HG03442 (cell line): ENCODE measurements around the gene TRIM44.

Source experiments
- ATAC-seq: cut with Tn5 transposase; IDR thresholded peaks from one replicate; pipeline ENCODE4 v1.9.1; 2021; ENCODE audit warnings: mild to moderate bottlenecking, moderate library complexity; ENCODE audit not compliant: unreplicated experiment

TRIM44 gene

DNA sequence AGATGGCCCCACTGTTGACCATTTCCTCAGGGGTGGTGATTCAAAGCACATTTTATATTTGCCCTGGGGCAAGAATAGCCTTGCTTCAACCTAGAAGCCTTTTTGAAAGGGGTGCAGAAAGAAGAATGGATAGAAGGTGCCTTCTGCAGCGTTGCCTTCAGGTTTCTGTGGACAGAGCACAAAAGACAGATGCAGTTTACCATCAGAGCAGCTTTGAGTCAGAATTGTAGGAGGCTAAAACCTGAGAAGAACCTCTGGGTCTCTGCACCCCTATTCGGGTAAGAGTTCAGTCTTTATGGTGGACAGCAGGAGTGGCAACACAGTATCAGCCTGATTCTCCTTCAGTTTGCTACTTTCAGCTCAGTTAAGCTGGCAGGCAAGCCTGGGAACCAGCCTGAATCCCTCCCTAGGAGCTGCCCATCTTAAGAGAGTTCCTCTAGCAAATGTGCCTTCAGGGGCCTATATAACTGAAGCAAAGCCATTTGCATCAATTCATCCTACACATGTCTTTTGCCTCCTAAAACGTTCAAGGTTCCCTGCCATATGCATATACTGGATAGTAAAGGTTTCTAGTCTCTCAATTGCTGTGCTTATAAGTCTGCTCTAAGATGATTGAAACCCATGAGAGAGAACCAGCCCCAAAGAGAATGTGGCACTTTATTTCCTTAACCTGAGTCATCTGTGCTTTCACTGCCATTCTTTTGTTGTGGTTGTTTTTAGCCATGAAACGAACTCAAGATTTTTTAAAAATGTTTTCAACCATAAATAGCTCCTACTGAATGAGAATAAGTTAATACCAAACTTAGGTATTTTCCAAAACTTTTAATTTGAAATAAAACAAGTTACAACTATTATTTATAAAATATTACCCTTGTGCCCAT, 123.0 kb downstream of the TRIM44 start:
- peak; percentile 78 for ATAC-seq

DNA sequence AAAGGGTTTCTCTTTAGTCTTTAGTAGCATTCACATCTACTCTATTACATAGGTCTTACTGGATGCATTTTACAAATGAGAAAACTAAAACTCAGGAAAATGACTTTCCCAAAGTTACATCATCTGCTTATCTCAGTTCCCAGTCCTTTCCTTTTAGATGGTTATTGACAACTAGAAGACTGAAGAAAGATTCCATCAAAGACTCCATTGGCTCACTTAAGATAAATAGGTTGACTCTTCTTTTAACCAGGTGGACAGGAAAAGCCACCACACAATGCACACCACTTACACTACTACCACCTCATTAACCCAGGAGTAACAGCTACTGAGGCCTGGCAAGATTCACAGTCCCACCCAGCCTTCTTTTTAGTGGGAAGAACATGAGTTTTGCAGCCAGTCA, 123.6 kb downstream of the TRIM44 start:
- ATAC-seq, result no peak

DNA sequence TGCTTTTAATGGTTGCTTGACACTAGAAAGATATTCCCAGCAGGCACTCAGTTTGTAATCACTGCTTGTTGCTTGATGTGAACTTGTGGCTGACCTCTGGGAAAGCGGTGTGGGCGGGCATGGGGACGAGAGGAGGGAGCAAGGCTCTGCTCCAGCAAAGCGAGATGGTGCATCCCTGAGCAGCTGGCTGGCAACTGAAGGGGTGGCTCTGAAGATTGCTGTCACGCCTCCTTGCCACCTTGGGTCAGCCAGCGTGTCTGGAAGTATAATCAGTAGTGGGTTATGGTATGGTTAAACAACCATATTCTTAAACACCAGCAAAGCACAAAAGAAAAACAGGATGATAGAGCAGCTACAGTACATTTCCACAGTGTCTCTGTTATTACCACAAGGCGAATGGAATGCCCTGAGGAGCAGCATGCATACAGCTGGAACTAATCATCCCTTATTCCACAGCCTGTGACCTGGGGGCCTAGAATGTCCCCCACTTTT, 124.5 kb downstream of the TRIM44 start:
- ATAC-seq, result no peak

DNA sequence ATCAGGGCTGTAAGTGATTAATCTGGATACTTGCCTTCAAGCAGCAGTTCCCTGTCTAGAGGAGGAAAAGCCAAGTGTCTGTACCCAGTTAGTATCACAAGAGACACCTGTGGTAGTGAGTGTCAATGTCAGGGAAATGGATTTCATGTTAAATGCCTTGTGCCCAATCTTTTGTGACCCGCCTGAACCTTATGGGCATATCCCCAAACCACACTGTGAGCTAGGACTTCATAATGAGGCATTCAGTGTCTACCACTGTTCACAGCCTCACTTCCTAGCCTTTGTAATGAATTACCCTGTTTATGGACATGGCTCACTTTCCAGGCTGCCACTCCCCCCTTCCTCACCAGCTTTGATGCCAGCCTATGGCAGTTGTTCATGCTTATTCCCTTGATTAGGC, 125.1 kb downstream of the TRIM44 start:
- no peak for ATAC-seq

DNA sequence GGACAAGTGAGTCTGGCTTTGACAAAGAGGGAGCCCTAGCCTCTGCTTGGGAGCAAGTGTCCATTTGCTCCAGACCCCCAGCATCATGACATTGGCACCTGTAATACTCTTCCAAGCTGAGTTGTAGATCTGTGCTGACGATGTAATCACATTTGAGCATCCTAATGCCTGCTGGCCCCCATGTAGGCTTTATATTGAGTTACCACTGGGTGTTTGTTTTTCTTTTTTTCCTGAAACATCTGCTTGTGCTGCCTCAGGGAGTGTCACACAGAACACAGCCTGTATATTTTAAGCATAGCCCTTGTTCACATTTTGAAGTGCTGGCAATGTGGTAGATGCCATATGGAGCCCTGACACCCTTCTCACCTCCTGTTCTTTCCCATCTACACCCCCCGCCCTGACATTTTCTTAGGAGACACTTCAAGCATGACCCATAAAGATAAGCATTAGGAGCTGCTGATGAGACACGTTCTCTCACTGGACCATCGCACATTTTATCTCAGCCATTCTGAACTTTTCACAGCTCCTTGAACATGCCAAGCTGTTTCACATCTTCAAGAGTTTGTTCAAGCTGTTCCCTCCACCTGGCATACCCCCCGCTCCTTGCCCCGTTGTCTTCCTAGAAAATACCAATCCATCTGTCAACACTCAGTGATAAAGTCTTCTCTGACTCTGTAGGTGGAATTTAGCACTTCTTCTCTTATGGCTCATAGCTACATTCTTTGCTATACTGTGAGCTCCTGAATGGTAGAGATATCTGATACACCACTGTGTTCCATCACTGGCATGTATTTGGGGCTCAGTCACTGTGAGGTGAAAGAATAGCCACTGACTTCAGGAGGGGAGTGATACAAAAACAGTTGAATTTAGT, 128.7 kb downstream of the TRIM44 start:
- no peak for ATAC-seq

DNA sequence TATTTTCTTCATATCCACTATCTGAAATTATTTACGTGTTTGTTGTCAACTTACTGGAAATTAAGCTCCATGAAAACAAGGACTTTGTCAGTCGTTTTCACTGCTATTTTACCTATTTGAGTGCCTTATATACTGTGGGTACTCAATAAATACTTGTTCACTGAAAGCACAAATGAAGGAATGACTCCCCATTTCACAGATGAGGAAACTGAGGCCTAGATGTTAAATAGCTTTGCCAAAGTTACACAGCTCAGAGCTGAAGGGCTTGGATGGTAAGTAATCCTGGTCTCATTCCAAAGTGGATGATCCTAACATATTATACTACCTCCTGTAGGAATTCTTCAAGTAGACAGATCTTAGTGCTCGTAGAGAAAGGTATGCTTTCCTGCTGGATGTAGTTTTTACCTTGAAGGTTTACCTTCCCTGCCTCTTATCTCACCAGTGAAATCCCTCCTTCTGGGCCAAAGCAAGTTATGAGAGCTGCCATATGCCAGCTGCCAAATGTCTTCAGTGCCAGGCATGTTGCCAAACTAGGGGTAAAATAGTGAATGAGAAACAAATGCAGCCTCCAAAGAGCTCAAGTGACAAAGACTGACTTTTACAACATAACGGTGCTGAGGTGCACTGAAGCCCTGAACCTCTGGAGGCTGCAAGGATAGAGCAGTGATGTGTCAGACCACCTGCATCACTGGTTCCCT, 129.7 kb downstream of the TRIM44 start:
- no peak for ATAC-seq

DNA sequence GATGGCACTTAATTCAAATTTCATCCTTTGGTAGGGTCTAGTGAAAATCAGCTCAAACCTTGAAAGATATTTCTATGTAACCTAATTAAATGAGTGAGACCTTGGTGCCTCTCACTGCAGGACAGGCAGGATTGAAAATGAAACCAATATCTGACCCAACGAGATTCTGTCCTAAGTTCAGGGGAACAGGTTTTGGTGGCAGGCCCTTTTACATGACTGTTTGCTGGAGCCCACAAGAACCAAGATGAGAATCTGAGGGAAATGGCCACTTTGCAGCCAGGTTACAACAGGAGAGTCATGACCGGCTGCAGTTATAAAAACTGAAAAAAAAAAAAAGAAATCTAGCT, 130.2 kb downstream of the TRIM44 start:
- no peak for ATAC-seq

DNA sequence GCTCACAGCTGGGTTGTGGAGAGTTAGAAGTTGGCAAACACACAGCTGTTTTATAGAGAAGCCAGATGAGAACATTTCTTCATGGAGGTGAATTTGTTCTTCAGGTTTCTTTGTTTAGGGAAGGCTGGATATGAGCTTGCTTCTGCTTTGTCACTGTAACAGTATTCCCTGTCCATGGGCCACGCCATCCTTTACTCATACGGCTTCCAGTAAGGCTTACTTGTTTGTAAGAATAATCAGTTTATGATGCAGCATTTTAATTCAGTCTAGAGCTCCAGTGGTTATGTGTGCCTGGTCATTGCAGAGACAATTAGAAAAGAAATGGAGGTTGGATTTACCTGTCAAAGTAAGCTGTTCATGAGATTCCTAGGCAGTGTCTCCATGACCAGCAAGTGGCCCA, 131.8 kb downstream of the TRIM44 start:
- no peak for ATAC-seq

DNA sequence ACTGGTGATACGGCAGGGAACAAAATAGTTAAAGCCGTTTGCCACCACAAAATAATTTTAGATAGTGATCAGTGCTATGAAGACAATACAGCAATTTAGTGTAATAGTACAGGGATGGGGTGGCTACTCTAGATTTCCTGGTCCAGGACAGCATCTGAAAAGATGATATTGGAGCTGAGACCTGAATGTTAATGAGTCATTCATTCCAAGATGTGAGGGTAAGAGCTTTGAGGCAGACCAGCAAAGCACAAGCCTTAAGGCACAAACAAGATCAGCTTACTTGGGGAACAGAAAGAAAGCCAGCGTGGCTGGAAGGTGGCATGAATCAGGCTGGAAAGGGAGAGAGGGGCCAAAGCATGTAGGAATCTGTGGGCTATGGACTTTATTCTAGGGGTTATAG, 132.3 kb downstream of the TRIM44 start:
- no peak for ATAC-seq

DNA sequence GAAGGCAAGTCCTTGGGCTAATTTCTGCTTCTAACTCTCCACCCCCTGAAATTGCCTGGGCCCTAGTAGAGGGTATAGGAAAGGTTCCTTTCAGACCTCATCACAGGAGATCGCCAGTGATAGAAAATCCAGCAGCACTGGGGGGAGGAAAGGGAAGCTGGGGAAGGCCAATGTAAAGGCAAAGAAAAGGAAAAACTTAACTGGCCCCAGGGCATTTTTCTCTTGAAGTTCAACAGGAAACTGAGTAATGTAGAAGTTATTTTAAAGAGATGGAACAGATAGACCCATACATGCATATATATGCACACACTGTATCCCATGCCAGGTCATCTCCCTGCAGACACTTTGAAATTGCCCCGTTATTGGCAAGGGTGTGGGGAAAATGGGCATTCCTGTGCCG, 134.0 kb downstream of the TRIM44 start:
- ATAC-seq, result no peak

DNA sequence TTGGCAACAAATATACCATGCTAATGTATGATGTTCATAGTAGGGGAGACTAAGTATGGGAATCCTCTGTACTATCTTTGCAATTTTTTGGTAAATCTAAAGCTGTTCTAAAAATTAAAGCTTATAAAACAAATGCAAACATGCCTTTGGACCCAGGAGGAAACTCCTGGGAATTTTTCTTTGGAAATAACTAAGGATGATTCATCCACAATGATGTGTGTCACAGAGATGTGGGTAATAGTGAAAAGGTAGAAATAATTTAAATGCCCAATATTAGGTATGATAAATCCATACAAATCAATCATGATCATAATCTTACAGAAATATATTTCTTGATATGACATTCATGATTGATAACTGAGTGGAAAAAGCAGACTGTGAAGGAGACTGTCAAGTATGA, 135.8 kb downstream of the TRIM44 start:
- ATAC-seq, result no peak

DNA sequence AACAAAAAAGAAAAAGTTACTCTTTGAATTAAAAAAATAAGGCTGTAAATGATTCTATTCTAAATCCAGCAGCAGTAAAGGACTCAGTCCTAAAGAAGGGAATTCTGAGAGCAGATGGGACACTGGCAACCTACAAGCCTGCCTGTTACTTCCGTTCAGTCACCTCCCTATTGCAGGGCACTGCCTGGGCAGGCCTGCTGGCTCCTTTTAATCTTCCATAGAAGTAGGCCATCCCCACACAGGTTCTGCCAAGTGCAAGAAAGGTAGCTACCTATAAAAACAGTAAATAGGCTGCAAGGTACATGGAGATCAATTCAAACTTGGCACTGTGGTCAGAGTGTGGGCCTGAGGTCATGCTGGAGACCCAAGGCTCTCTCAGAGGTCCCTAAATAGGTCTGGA, 136.4 kb downstream of the TRIM44 start:
- ATAC-seq, result no peak

DNA sequence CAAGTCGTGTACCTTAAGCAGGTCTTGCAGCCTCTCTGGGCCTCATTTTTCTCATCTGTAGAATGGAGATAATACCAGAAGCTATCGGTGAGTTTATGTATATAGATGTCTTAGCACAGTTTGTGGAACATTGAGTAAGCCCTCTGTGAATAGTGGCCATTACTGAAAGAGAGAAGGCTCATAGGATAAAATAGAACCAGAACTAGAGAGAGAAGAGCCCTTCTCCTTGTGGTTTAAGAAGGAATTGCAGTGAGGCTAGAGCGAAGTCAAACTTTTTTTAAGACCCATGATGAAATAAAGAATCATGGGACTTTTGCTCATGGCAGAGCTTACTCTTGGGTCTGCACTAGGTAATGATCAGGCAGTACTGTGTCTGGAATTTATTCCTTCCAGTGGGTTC, 137.1 kb downstream of the TRIM44 start:
- ATAC-seq, result no peak

DNA sequence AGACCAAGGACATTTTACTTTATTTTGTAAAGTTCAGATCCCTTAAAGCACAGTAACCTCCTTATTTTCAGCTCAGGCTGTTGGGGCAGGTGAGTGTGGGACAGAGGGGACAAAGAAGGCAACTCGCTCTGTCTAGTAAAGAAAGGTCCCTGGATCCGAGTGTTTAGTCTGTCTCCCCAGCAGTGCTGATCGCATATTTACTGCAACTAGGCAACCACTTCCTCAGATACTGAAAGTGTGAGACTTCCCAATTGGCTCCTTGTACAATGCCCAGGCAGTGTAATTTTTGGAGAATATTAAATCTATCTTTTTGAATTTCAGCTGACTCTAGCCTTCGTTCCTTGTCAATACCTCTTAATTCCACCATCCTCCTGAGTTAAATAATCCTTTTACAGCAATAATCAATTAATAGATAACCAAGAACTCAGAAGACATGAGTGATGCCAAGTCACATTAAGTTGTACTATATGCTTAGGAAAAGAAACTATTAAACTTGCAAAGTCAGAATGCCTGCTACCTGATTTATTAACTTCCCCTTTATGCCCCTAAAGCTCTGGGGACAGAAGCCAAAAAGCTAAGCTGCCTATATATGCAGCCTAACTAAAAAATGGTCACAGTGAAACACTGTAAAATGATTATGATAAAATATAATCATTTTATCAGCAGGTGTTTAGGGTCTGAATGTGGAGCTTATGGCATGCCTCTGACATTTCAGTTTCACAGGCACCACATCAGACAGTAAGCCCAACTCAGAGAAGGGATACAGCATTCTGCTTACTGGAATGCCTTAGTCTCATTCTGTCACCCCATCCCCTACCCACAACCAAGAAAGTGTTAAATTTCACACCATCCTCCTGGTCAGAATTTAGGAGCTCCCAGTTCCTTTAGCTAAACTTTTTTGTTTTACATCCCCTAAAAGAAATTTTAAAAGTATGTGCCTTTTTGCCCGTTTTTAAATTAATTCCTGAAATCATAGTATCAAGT, 138.7 kb downstream of the TRIM44 start:
- ATAC-seq, result peak; percentile 88

DNA sequence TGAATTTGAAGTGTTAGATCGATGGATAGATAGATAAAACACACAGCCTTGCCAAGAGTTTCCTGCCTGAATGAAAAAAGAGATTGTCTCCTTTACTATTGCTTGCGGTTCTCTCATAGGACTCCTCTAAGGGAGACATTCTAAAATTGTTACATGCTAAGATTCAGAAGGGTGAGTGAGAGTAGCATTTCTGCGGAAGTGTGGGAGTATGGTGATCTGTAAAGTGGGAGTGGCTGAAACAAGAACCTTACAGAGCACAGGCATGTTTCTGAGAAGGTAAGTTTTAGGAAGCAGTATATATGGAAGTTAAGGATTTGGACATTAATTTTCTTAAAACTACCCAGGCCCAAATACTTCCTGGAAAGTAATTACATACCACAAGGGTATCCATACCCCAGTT, 139.6 kb downstream of the TRIM44 start:
- ATAC-seq, result no peak

DNA sequence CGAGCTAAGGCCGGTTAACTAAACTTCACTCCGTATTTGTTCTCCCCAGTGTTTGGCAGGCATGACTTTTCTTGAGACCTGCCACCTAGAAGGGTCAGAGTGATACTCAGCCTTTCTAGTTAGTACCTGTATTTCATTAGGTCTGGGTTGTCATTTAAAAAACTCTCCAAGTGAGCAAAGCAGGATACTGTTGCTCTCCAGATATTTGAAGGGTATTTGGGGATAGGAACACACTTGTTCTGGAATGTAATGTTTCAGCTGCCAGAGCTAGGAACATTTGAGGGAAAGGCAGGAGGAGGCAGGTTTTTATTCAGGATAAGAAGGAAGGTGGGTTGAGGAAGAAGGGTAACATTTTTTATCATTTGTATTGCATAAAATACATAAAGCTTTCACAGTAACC, 140.1 kb downstream of the TRIM44 start:
- no peak for ATAC-seq

DNA sequence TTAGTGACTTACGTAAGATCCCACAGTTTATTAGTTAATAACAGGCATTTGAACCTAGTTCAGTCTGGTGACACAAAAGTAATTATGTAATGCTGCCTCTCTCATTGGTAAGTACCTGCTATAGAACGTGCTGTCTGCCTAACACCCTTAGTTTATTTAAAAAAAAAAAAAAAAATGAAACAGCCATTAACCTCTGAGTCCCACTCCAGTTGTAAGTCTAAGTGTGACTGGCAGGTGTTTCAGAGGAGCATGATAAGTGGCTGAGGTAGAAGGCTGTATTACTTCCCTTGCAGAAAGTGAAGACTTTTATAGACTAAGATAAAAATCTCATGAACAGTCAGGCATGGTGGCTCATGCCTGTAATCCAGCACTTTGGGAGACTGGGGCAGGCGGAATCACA, 140.5 kb downstream of the TRIM44 start:
- ATAC-seq, result no peak

DNA sequence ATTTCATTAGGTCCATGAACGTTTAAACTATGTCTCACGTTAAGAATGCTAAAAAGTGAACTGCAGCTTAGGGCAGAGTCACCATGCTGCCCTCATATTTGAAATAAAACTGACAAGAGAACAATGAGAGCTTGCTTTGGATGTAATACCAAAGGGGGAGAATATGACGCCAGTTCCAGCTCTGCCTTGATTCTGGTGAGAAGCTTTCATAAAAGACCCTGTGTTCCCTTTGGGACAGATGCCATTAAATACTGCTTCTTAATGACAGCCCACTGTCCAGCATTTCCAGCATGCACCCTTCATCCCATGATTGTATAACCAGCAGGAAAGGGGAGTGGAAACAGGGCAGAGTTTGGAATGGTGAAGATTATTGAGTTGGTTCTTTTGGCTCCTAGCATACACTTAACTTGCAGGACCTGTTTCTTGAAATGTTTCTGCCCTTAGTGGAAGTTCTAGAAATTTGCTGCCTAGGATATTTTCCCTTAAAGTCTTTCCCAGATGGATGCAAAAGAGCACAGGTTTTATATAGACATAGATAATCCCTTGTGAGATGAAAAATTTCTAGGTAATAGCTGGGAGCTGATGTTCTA, 142.0 kb downstream of the TRIM44 start:
- ATAC-seq, result no peak

DNA sequence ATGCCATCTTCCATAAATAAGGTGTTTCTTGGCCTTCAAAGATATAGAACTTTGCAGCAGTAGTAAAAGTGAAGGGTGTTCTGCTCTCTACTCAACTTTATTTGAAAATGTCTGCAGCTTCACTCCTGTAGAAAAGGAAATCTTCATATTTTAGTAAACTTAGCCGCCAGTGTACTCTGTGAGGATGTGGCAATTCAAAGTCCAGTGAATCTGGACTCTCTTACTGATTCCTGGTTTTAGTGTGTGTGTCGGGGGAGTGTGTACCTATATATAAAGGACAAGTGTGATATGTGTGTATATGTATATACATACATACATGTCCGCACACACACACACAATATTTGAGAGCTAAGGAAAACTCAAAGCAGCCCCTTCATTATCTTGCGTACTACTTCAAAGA, 147.0 kb downstream of the TRIM44 start:
- ATAC-seq, result no peak
